HG02840 (cell line): Measurements from ENCODE around the gene TESK2.
"Not testable (repeated sequence)": the region's sequence is repeated elsewhere in the genome, so short reads cannot be mapped to it uniquely, and the experiment has no call there.

Experiments used
- ATAC-seq: cut with Tn5 transposase; IDR thresholded peaks from one replicate; pipeline ENCODE4 v1.9.1; 2021; ENCODE audit warnings: mild to moderate bottlenecking, moderate library complexity, moderate number of reproducible peaks; ENCODE audit not compliant: unreplicated experiment, low FRiP score

TESK2 gene

DNA sequence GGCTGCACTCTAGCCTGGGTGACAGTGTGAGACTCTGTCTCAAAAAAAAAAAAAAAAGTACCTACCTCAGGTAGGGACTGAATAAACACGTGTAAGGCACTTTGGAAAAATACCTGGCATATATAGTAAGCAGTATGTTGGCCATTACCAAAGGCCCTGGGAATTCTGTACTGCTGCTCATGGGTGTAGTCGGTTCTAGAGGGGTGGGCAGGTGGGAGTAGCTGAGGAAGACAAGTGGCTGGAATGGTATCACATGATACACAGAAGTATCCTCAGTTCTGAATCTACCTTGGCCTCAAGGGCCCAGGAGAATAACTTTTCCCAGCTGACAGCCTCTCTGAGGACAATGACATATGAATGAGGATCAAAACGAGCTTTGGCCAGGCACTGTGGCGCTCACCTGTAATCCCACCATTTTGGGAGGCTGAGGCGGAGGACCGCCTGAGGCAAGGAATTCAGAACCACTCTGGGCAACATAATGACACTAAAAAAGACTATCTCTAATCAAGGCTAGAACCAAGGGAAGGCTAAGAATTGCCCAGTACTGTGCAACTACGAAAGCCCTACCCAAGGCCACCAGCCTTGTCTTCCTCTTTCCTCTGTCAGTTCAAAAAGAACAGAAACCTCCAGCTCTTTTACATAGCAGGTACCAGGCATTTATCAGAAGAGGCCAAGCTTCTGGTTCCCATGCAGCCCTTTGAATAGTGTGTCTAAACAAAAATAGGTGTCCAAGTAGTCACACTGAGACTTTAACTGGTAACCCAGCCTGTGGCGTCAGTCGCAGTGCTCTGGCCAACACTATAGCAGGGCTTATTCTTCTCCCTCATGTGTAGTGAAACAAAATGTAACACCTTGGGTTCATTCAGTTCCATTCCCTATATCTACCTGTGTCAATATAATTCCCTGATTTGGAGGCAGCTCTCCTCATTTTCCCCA, 19.3 kb upstream of the TESK2 start:
- ATAC-seq, result no peak

GRCh38 chr1:45508295-45509151, 17.6 kb upstream of the TESK2 start:
- no peak for ATAC-seq

DNA sequence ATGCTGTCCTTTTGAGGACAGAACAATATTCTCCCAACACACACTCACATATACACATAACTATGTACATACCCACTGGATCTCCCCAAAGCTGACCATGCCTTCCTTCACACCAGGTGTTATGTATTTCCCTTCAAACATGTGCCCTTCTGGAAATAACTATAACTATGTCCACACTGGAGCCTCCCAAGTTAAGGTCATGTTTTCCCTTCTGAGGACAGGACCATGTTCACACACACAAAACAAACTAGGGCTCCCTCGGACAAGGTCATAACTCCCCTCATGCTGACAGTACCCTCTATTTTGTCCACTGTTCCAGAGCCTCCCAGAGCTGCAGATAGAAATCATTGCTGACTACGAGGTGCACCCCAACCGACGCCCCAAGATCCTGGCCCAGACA, 16.9 kb upstream of the TESK2 start:
- no peak for ATAC-seq

DNA sequence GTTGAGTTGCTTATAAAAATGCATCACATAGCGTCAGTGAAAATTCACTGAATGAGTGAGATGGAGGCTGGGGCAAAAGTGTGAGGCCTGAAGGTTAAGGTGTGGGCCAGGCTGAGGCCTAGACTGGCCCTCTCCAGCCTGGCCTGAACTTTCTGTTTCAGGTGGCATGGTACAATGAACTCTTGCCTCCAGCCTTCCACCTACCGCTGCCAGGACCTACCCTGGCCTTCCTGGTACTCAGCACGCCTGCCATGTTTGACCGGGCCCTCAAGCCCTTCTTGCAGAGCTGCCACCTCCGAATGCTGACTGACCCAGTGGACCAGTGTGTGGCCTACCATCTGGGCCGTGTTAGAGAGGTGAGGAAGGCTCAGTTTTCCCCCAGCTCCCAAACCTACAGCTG, 16.2 kb upstream of the TESK2 start:
- no peak for ATAC-seq

- no peak for ATAC-seq
Measured at GRCh38 chr1:45503462-45504360, 12.7 kb upstream of the TESK2 start.

GRCh38 chr1:45501505-45501859, 10.5 kb upstream of the TESK2 start:
- ATAC-seq, result no peak

DNA sequence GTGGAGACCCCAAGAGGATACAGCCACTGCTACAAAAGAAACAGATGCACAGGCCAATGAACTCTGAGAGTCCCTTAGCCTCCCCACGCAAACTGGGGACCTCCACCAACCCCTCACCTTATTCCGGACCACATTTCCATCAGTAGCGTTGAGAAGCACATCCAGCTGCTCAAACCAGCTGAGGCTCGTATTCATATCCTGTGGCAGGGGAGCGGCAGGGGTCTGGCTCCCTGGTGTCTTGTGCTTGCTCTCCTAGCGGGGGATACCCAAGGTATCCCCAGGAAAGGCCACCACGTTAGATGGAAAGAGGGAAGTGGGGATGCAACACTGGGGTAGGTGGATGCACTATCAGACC, 8.4 kb upstream of the TESK2 start:
- peak; percentile 2 for ATAC-seq

DNA sequence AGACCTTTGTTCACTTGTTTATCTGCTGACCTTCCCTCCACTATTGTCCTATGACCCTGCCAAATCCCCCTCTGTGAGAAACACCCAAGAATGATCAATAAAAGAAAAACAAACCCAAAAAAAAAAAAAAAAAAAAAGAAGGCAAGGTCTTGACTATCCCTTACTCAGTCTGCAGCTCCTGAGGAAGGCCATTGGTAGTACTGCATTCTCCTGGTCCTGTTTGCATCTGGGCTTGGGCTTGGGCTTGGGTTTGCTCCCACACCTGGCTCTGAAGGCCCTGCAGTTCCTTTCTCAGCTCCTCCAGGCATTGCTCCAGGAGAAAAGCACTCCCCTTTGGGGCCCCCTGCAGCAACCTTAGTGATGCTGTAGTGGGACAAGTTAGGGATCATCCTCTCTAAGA, 7.3 kb upstream of the TESK2 start:
- no peak for ATAC-seq

DNA sequence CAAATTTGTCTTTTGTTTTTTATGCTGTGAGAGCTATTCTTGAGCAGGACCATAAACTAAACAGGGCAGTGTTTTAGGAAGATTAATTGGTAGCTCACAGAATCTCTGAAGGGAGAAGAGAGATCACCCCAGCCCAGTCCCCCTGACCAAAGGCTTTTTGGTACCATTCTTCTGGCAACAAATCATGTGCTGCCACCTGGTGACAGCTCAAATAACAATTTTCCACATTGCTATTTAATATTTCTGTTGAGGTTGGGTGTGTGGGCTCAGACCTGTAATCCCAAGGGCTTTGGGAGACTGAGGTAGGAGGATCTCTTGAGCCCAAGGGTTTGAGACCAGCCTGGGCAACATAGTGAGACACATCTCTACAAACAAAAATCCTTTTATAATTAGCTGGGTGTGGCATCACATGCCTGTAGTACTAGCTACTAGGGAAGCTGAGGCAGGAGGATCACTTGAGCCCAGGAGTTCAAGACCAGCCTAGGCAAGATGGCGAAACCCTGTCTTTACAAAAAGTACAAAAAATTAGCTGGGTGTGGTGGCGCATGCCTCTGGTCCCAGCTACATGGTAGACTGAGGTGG, 2.2 kb upstream of the TESK2 start:
- ATAC-seq, result no peak

GRCh38 chr1:45492691-45493090, 1.7 kb upstream of the TESK2 start:
- ATAC-seq, result no peak

DNA sequence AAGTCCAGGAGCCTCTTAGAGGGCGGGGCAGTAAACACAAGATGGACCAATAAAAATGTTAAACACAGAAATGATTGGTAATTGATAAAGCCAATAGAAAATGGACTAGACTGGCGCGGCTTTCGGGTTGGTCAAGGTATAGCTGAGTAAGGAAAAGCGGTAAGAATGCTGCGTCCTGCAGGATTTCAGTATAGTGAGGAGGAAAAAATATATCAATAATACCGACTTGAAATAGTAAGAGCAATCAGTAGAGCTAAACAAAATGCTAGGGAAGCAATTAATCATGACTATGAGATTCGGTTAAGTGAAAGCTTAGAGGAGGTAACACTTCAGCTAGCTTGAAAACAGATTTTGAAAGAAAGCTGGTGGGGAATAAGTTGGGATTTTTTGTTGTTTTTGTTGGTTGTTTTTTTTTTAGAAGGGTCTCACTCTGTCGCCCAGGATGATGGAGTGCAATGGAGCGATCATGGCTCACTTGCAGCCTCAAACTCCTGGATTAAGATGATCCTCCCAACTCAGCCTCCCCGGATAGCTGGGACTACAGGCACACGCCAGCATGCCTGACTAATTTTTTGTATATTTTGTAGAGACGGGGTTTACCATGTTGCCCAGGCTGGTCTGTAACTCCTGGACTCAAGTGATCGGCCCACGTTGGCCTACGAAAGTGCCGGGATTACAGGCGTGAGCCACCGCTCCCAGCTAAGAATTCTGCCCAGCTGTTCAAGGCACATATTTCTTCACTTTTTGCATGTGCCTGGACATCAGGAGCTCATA, 711 bp upstream of the TESK2 start:
- no peak for ATAC-seq

- no peak for ATAC-seq
Measured at GRCh38 chr1:45490121-45490625, 790 bp downstream of the TESK2 start.

DNA sequence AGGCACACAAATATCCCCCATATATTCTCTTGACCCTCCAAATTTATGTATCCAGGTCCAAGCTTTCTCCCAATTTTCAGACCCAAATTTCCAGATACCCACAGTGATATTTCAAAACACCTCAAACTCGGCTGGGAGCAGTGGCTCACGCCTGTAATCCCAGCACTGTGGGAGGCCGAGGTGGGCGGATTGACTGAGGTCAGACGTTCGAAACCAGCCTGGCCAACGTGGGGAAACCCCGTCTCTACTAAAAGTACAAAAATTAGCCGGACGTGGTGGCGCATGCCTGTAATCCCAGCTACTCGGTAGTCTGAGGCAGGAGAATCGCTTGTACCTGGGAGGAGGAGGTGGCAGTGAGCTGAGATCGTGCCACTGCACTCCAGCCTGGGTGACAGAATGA, 1.6 kb downstream of the TESK2 start:
- ATAC-seq, result not testable (repeated sequence)

DNA sequence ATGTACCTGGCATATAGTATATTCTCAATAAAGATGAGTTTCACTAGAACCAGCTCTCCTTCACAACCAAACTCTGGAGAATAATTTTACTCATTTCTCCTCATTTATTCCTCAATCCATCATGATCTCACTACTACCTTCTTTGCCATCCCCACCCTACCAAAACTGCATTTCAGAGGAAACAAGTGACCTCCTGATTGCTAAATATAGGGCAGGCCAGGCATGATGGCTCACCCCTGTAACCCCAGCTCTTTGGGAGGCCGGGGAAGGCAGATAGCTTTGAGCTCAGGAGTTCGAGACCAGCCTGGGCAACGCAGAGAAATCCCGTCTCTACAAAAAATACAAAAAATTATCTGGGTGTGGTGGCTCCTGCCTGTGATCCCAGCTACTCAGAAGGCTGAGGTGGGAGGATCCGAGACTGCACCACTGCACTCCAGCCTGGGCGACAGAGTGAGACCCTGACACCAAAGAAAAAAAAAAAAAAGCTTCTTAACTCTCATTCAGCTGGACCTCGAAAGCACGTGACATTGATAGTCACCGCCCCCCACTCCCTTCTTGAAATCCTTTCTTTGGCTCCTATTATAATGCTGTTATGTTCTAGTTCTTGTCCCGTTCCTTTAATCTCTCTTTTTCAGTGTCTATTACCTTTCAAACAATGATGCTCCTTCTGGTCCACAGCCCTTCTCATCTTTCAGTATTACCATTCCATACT, 2.1 kb downstream of the TESK2 start:
- ATAC-seq, result no peak

DNA sequence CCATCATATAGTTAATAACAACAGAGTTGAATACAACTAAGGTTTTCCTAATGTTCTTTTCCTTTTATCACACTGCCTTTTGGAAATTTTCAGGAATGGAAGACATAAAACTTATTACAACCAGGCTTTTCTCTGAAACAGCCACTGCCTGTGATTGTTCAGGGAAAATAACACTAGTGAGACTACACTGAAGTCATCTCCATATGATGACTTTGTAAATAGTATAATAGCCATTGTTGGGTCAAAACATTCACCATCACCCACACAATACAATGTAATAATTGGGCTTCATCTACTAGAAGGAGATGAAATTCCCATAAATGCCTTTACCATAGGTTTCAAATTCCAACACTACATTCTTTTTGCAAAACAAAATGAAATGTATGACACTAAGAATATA, 5.0 kb downstream of the TESK2 start:
- ATAC-seq, result no peak

DNA sequence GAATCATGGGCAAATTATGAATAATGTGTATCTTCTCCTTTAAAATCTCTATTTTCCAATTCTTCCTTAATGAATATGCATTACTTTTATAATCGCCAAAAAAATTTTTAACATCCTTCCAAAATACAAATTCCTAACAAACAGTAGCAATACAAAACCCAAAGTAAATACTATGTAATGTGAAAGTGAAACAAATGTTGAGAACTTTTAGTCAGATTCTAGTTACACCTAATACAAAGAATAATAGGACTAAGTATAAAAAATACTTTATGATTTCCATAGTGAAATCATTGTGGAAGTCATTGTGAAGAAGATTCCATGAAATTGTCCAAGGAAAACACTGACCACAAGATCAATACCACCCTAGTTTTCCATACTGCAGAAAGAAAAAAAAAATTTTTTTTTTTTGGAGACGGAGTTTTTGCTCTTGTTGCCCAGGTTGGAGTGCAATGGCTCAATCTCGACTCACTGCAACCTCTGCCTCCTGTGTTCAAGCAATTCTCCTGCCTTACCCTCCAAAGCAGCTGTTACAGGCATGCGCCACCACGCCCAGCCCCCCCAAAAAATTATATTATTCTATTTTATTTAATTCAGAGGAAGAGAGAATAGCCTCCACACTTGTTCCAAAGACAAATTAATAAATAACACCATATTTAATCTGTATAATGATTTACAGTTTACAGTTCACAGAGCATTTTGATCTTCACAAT, 11.8 kb downstream of the TESK2 start:
- no peak for ATAC-seq

DNA sequence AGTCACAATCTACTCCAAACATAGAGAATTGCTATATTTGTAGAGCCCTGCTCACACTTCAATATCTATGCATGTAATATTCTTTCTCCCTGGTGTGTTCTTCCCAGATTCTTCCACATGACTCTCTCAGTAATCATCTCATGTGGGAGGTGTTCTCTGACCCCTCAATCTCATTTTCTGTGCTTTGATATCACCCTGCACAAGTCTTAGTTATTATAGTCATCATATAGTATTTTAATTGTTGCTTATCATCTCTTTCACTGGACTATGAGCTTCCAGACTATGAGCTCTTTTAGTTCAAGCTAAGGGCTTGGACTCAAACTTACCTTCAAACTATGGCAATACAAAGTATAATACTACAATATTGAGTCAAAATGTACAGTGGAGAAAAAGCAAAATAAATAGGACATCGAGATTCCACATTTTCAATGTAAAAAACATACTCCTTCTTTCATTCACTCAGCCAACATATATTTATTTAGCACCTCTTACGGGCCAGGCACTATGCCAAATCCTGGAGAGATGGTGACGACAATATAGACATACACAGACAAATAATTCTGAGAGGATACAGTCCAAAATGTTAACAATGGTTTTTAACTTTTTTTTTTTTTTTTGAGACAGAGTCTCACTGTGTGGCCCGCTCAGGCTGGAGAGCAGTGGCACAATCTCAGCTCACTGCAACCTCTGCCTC, 12.7 kb downstream of the TESK2 start:
- no peak for ATAC-seq

GRCh38 chr1:45477646-45478045, 13.3 kb downstream of the TESK2 start:
- no peak for ATAC-seq
